ENCODE data around the gene GPR37.

DNA sequence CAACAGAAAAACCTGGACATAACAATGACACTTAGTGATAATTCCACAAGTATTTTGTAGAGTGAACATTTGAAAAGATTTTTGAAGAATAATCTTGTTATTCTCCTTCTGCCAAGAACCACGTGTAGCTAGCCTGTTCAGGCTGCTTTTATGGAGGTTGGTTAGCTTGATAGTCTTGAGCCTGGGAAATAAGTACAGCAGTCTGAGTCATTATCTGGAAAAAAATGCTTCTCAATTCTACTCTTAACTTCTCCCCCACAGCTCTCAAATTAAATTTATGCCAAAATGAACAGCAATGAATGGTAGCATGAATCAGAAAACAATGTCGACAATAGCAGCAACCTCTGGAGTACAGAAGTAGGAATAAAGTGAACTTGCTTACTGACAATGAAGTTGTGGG is 63.2 kb downstream of the GPR37 start:
- TF ChIP-seq, protein P1, sequence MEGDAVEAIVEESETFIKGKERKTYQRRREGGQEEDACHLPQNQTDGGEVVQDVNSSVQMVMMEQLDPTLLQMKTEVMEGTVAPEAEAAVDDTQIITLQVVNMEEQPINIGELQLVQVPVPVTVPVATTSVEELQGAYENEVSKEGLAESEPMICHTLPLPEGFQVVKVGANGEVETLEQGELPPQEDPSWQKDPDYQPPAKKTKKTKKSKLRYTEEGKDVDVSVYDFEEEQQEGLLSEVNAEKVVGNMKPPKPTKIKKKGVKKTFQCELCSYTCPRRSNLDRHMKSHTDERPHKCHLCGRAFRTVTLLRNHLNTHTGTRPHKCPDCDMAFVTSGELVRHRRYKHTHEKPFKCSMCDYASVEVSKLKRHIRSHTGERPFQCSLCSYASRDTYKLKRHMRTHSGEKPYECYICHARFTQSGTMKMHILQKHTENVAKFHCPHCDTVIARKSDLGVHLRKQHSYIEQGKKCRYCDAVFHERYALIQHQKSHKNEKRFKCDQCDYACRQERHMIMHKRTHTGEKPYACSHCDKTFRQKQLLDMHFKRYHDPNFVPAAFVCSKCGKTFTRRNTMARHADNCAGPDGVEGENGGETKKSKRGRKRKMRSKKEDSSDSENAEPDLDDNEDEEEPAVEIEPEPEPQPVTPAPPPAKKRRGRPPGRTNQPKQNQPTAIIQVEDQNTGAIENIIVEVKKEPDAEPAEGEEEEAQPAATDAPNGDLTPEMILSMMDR (IDR thresholded peaks at IDR 0.05), result no peak
- TF ChIP-seq SIN3A (IDR thresholded peaks at IDR 0.05; ENCODE audit: borderline replicate concordance, insufficient read depth, low read depth, low read length) (no peak), POLR2AphosphoS5 (IDR thresholded peaks at IDR 0.05; ENCODE audit: low read depth, low read length) (no peak)

Measured in Panc1 (cell line).